ENCODE measurements around the gene NOS1AP.

DNA sequence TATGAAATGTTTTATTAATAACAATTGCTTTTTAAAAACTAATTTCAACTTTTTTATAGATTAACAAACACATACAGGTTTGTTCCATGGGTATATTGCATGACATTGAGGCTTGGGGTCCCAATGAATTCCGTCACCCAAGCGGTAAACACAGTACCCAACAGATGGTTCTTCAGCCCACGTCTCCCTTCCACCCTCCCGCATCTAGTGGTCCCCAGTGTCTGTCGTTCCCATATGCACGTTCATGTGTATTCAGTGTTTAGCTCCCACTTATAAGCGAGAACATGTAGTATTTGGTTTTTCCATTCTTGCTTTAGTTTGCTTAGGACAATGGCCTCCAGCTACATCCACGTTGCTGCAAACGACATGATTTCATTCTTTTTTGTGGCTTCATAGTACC is 48.6 kb downstream of the NOS1AP start:
- TF ChIP-seq POLR2A (IDR thresholded peaks at IDR 0.05; ENCODE audit: low read depth) (no peak), EP300 (IDR thresholded peaks at IDR 0.05) (no peak)
- TF ChIP-seq, protein P1, sequence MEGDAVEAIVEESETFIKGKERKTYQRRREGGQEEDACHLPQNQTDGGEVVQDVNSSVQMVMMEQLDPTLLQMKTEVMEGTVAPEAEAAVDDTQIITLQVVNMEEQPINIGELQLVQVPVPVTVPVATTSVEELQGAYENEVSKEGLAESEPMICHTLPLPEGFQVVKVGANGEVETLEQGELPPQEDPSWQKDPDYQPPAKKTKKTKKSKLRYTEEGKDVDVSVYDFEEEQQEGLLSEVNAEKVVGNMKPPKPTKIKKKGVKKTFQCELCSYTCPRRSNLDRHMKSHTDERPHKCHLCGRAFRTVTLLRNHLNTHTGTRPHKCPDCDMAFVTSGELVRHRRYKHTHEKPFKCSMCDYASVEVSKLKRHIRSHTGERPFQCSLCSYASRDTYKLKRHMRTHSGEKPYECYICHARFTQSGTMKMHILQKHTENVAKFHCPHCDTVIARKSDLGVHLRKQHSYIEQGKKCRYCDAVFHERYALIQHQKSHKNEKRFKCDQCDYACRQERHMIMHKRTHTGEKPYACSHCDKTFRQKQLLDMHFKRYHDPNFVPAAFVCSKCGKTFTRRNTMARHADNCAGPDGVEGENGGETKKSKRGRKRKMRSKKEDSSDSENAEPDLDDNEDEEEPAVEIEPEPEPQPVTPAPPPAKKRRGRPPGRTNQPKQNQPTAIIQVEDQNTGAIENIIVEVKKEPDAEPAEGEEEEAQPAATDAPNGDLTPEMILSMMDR (IDR thresholded peaks at IDR 0.05), result no peak

Data from esophagus muscularis mucosa (tissue), 4 donors.